ENCODE results near the gene C16orf46.
A peak's percentile ranks its signal among the peaks of the same experiment; 100 is the strongest.
"Not testable (repeated sequence)": the region's sequence is repeated elsewhere in the genome, so short reads cannot be mapped to it uniquely, and the experiment has no call there.

Gene C16orf46

GRCh38 chr16:81077076-81077940, at the start of gene C16orf46:
Gene C16orf46 (minus strand): TSS chr16:81077238. CDS start chr16:81063955, 13,283 bp downstream.
- TF ChIP-seq POLR2A (IDR thresholded peaks at IDR 0.05; ENCODE audit: low read depth, low read length): peak; percentile 89
- DNase-seq (ENCODE audit: insufficient read length, low spot score) (peak; percentile 94), FAIRE-seq (no peak)

DNA sequence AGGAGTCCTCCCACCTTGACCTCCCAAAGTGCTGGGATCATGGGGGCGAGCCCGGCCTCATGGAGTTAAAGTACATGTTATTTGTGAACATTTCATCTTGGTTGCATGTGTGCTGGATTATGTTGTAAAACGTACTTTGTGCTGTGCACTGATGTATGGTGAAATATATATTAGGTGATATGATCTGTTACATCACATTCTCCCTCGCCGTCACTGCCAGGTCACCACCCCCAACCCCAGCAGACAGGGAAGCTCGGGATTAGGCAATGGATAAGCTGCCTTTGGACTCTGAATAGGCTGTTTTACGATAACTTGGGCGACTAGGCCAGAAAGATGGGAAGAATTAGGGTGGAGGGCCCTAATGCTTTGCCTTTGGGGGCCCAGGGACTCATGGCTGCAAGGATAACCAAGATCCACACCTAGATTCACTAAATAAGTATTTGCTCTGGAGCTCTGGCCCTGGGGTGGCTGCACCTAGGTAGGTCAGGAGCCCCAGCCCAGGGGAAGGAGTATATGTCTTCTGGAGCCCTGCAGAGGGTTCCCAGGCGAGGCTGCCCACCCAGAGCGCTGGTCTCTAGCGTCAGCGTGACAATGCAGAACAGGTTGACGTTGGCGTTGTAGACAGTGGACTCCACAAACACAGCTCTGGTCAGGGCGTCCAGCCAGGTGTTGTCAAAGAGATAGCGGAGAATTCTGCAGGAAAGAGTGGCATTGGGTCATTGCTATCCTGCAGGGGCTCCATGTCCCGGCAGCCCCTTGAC, 46.2 kb upstream of the C16orf46 start:
- TF ChIP-seq POLR2A (IDR thresholded peaks at IDR 0.05; ENCODE audit: low read depth, low read length): no peak
- FAIRE-seq (no peak), DNase-seq (ENCODE audit: insufficient read length, low spot score) (no peak)

DNA sequence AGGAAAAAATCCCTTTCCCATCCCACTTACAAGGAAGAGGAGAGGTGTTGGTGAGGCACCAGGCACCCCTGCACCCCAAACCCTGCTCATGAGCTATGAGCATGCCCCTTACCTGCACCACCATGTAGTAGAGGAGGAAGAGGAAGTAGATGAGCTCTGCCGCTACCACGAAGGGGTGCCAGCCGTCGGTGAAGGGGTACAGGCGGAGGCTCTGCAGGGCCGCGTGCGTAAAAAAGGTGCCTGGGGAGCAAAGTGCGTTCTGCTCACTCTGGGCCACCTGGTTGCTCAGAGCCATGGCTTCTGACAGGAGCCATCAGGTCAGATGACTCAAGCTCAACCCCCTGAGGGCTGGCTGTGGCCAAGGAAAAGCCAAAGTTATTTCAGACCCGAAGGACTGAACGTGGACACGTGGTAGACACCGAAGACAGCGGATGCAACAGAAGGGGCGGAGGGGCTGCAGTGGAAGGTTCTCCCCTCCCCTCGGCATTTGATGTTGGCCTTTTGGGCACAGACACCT, 44.5 kb upstream of the C16orf46 start:
- no peak for TF ChIP-seq POLR2A (IDR thresholded peaks at IDR 0.05; ENCODE audit: low read depth, low read length)
- DNase-seq (ENCODE audit: insufficient read length, low spot score): no peak
- FAIRE-seq: no peak

- TF ChIP-seq POLR2A (IDR thresholded peaks at IDR 0.05; ENCODE audit: low read depth, low read length): no peak
- FAIRE-seq (no peak), DNase-seq (ENCODE audit: insufficient read length, low spot score) (no peak)
These were observed 40.4 kb upstream of the C16orf46 start for GRCh38 chr16:81117436-81117835.

DNA sequence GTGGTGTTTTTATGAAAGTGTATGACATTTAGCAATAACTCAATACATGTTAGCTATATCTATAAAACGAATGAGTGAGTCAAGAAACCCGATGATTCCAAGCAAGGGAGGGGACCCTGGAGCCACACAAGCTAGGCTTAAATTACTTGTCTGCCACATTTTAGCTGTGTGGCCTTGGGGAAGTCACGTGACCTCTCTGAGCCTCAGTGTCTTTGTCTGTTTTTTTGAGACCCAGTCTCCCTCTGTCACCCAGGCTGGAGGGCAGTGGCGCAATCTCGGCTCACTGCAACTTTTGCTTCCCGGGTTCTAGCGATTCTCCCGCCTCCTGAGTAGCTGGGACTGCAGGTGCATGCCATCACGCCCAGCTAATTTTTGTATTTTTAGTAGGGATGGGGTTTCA, 39.2 kb upstream of the C16orf46 start:
- no peak for TF ChIP-seq POLR2A (IDR thresholded peaks at IDR 0.05; ENCODE audit: low read depth, low read length)
- FAIRE-seq (no peak), DNase-seq (ENCODE audit: insufficient read length, low spot score) (no peak)

DNA sequence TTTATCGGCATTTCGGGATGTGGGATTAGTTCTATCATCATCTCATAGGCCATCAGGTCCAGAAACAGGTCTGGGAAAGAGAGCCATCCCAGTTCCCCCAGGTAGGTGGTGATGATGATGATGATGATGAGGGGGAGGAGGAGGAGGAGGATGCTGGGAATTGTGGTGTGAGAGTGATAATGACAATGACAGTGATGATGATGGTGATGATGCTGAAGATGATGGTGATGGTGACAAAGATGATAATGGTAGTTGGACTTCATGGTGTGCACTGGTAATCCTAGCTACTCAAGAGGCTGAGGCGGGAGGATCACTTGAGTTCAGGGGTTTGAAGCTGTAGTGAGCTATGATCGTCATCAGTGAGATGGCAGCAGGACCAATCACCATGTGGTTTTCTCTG, 35.4 kb upstream of the C16orf46 start:
- FAIRE-seq: no peak
- no peak for TF ChIP-seq POLR2A (IDR thresholded peaks at IDR 0.05; ENCODE audit: low read depth, low read length)
- no peak for DNase-seq (ENCODE audit: insufficient read length, low spot score)

GRCh38 chr16:81109274-81109673, 32.2 kb upstream of the C16orf46 start:
- not testable (repeated sequence) for DNase-seq (ENCODE audit: insufficient read length, low spot score); FAIRE-seq

- DNase-seq (ENCODE audit: insufficient read length, low spot score) (no peak), FAIRE-seq (no peak)
- TF ChIP-seq POLR2A (IDR thresholded peaks at IDR 0.05; ENCODE audit: low read depth, low read length): no peak
These were observed 30.5 kb upstream of the C16orf46 start for GRCh38 chr16:81107511-81107910.

DNA sequence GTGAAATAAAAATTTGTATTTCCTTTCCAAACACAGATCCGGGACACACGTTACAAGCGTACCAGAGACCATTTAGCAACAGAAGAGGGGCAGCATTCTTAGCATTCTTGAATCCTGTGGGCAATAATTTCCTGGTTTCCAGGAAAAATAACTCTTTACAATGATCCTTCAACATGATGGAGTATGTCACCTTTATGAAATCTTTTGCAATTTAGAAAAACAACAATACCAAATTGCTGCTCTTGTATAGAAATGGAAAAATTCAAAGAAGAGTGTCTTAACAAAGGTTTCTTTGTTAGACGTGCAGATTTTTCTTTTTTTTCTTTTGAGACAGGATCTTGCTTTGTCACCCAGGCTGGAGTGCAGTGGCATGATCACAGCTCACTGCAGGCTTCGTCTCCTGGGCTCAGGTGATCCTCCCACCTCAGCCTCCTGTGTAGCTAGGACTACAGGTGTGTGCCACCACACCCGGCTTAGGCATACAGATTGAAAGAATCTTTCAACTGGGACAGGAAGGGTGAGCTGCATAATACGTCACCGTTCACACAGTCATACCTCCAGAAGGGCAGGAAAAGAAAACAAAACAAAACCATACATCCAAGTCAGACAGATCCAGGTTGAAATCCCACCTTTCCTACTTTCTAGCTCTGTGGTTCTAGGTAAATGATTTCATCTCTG, 29.9 kb upstream of the C16orf46 start:
- FAIRE-seq (no peak), DNase-seq (ENCODE audit: insufficient read length, low spot score) (no peak)
- no peak for TF ChIP-seq POLR2A (IDR thresholded peaks at IDR 0.05; ENCODE audit: low read depth, low read length)

DNA sequence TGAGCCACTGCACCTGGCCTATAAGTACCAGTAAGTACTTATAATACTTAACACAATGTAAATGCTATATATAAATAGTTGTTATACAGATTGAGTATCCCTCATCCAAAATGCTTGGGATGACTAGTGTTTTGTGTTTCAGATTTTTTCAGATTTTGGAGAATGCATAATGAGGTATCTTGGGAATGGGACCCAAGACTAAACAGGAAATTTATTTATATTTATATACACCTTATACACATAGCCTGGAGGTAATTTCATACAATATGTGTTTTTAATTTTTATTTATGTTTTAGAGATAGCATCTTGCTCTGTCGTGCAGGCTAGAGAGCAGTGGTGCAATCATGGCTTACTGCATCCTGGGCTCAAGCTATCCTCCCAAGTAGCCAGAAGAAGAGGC, 28.9 kb upstream of the C16orf46 start:
- TF ChIP-seq POLR2A (IDR thresholded peaks at IDR 0.05; ENCODE audit: low read depth, low read length): no peak
- no peak for FAIRE-seq
- DNase-seq (ENCODE audit: insufficient read length, low spot score): no peak

DNA sequence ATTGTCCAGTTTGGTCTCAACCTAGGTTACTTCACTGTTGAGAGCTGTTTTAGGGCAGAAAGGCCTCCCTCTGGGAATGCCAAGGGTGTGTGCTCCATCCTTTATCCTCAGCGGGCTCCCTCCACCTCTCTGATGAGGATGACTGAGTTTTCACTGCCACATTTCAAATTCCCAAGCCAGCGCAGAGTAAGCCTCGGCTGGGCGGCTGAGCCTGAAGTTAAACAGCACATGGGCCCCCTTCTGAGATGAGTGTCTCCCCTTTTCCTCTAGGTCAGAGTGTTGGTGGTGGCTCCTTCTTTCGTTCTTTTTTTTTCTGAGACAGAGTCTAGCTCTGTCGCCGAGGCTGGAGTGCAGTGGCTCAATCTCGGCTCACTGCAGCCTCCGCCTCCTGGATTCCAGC, 24.7 kb upstream of the C16orf46 start:
- DNase-seq (ENCODE audit: insufficient read length, low spot score) (no peak), FAIRE-seq (no peak)
- no peak for TF ChIP-seq POLR2A (IDR thresholded peaks at IDR 0.05; ENCODE audit: low read depth, low read length)

DNA sequence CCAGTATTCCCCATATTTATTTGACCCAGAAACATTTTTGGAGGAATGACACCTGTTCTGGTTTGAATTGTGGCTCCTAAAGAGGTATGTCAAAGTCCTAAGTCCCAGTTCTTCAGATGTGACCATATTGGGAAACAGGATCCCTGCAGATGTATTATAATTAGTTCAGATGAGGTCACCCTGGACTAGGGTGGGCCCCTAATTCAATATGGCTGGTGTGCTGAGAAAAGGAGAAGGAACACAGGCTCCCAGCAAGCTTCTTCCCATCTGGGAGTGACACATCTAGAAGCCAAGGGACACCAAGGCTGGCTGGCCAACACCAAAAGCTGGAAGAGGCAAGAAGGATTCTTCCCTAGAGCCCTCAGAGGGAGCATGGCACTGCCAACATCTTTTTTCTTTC, 22.9 kb upstream of the C16orf46 start:
- no peak for DNase-seq (ENCODE audit: insufficient read length, low spot score)
- no peak for TF ChIP-seq POLR2A (IDR thresholded peaks at IDR 0.05; ENCODE audit: low read depth, low read length)
- no peak for FAIRE-seq

- no peak for TF ChIP-seq POLR2A (IDR thresholded peaks at IDR 0.05; ENCODE audit: low read depth, low read length)
- FAIRE-seq: no peak
These were observed 20.2 kb upstream of the C16orf46 start for GRCh38 chr16:81097230-81097629.

GRCh38 chr16:81096715-81097208, 19.7 kb upstream of the C16orf46 start:
- DNase-seq (ENCODE audit: insufficient read length, low spot score): no peak
- no peak for TF ChIP-seq POLR2A (IDR thresholded peaks at IDR 0.05; ENCODE audit: low read depth, low read length)
- no peak for FAIRE-seq

More at GRCh38 chr16:81097230-81097629, 20.2 kb upstream of the C16orf46 start:
- DNase-seq (ENCODE audit: insufficient read length, low spot score): no peak

Data from H54 (cell line).